WTC11 (cell line): ENCODE data around the gene MAPKAP1. TPM values are rescaled to one million over a fixed set of nuclear protein-coding genes. Genes with fewer than 3 reads are reported as not detected.

Experiments used
- ATF2 ChIP-seq: sonication (generic); formaldehyde crosslinking; IDR thresholded peaks from 2 replicates; pipeline ENCODE4 v1.8.1; 2022; ENCODE audit warnings: low read depth, missing genetic modification reagents, borderline replicate concordance
- CREB1 ChIP-seq: sonication (generic); formaldehyde crosslinking; IDR thresholded peaks from 2 replicates; pipeline ENCODE4 v1.8.0; 2023; ENCODE audit warnings: mild to moderate bottlenecking, missing genetic modification reagents
- E2F1 ChIP-seq: sonication (generic); formaldehyde crosslinking; IDR thresholded peaks from 2 replicates; pipeline ENCODE4 v1.8.0; 2022; ENCODE audit warnings: mild to moderate bottlenecking, missing genetic modification reagents
- ELF4 ChIP-seq: sonication (generic); formaldehyde crosslinking; IDR thresholded peaks from 2 replicates; pipeline ENCODE4 v1.8.1; 2022; ENCODE audit warnings: low read depth, mild to moderate bottlenecking, moderate library complexity, missing genetic modification reagents
- ERG ChIP-seq: fragments of 250-450 bp; sonication (Bioruptor Pico); IDR thresholded peaks from 2 replicates; pipeline ENCODE4 v1.8.0; 2021; ENCODE audit warnings: mild to moderate bottlenecking
- ESRRA ChIP-seq: sonication (generic); formaldehyde crosslinking; IDR thresholded peaks from 2 replicates; pipeline ENCODE4 v1.8.1; 2022; ENCODE audit warnings: mild to moderate bottlenecking, missing genetic modification reagents, borderline replicate concordance
- GABPB1 ChIP-seq: sonication (generic); formaldehyde crosslinking; IDR thresholded peaks from 2 replicates; pipeline ENCODE4 v1.8.1; 2023; ENCODE audit warnings: mild to moderate bottlenecking, missing genetic modification reagents
- GTF2I ChIP-seq: fragments of 250-450 bp; sonication (Bioruptor Pico); conservative IDR thresholded peaks from 2 replicates; pipeline ENCODE4 v1.4.0; 2021; ENCODE audit warnings: mild to moderate bottlenecking
- HMGA2 ChIP-seq: fragments of 250-450 bp; sonication (Bioruptor Pico); IDR thresholded peaks from 2 replicates; pipeline ENCODE4 v1.4.0; 2021; ENCODE audit warnings: mild to moderate bottlenecking, moderate library complexity
- HMGXB4 ChIP-seq: sonication (generic); formaldehyde crosslinking; IDR thresholded peaks from 2 replicates; pipeline ENCODE4 v1.8.1; 2023; ENCODE audit warnings: mild to moderate bottlenecking, moderate library complexity, missing genetic modification reagents
- IRF1 ChIP-seq: sonication (generic); formaldehyde crosslinking; IDR thresholded peaks from 2 replicates; pipeline ENCODE4 v1.8.0; 2023; ENCODE audit warnings: missing genetic modification reagents
- JUN ChIP-seq: sonication (generic); formaldehyde crosslinking; IDR thresholded peaks from 2 replicates; pipeline ENCODE4 v1.8.0; 2023; ENCODE audit warnings: mild to moderate bottlenecking, missing genetic modification reagents
- NFATC4 ChIP-seq: fragments of 250-450 bp; sonication (Bioruptor Pico); IDR thresholded peaks from 2 replicates; pipeline ENCODE4 v1.9.0; 2021; ENCODE audit warnings: mild to moderate bottlenecking
- NR2C2 ChIP-seq: sonication (generic); formaldehyde crosslinking; IDR thresholded peaks from 2 replicates; pipeline ENCODE4 v1.8.0; 2022; ENCODE audit warnings: mild to moderate bottlenecking, missing genetic modification reagents
- OVOL2 ChIP-seq: fragments of 250-450 bp; sonication (Bioruptor Pico); IDR thresholded peaks from 2 replicates; pipeline ENCODE4 v1.9.0; 2021; ENCODE audit warnings: mild to moderate bottlenecking, borderline replicate concordance
- PREB ChIP-seq: sonication (generic); formaldehyde crosslinking; IDR thresholded peaks from 2 replicates; pipeline ENCODE4 v1.8.1; 2022; ENCODE audit warnings: mild to moderate bottlenecking, missing genetic modification reagents, moderate library complexity, borderline replicate concordance
- PRRX2 ChIP-seq: fragments of 250-450 bp; sonication (Bioruptor Pico); IDR thresholded peaks from 2 replicates; pipeline ENCODE4 v1.8.0; 2021; ENCODE audit warnings: mild to moderate bottlenecking
- RELA ChIP-seq: sonication (generic); formaldehyde crosslinking; IDR thresholded peaks from 2 replicates; pipeline ENCODE4 v1.8.1; 2022; ENCODE audit warnings: missing genetic modification reagents, mild to moderate bottlenecking, borderline replicate concordance
- RORB ChIP-seq: fragments of 250-450 bp; sonication (Bioruptor Pico); IDR thresholded peaks from 2 replicates; pipeline ENCODE4 v1.9.0; 2021; ENCODE audit warnings: mild to moderate bottlenecking
- SP1 ChIP-seq: sonication (generic); formaldehyde crosslinking; conservative IDR thresholded peaks from 2 replicates; pipeline ENCODE4 v1.8.1; 2022; ENCODE audit warnings: missing genetic modification reagents
- STAT6 ChIP-seq: sonication (generic); formaldehyde crosslinking; conservative IDR thresholded peaks from 2 replicates; pipeline ENCODE4 v1.8.1; 2023; ENCODE audit warnings: mild to moderate bottlenecking, low read depth, missing genetic modification reagents, moderate library complexity
- TEAD4 ChIP-seq: sonication (generic); formaldehyde crosslinking; IDR thresholded peaks from 2 replicates; pipeline ENCODE4 v1.8.0; 2022; ENCODE audit warnings: mild to moderate bottlenecking, missing genetic modification reagents
- USF2 ChIP-seq: sonication (generic); formaldehyde crosslinking; IDR thresholded peaks from 2 replicates; pipeline ENCODE4 v1.8.1; 2023; ENCODE audit warnings: mild to moderate bottlenecking, missing genetic modification reagents, moderate library complexity
- ZBTB21 ChIP-seq: sonication (generic); formaldehyde crosslinking; IDR thresholded peaks from 2 replicates; pipeline ENCODE4 v1.8.1; 2023; ENCODE audit warnings: mild to moderate bottlenecking, missing genetic modification reagents, borderline replicate concordance
- ZNF219 ChIP-seq: sonication (generic); formaldehyde crosslinking; IDR thresholded peaks from 2 replicates; pipeline ENCODE4 v1.8.0; 2023; ENCODE audit warnings: missing genetic modification reagents, mild to moderate bottlenecking, borderline replicate concordance
- ZNF317 ChIP-seq: sonication (generic); formaldehyde crosslinking; IDR thresholded peaks from 2 replicates; pipeline ENCODE4 v1.8.1; 2023; ENCODE audit warnings: low read depth, mild to moderate bottlenecking, moderate library complexity, missing genetic modification reagents, borderline replicate concordance
- ZNF423 ChIP-seq: fragments of 250-450 bp; sonication (Bioruptor Pico); IDR thresholded peaks from 2 replicates; pipeline ENCODE4 v2.1.2; 2022; ENCODE audit warnings: mild to moderate bottlenecking, moderate library complexity
- total RNA-seq: library from RNA; stranded (reverse); gene quantifications from 3 replicates; pipeline ENCODE4 v1.2.3, GENCODE V29; 2021

The MAPKAP1 gene
- total RNA-seq, 1 experiment from 2014 or later: 111 TPM

- TF ChIP-seq CREB1 (CRISPR knock-in tag) (no peak), ZNF317 (CRISPR knock-in tag) (0 out of 2 replicates have a peak, but pooled peaks have one; percentile 8), GABPB1 (CRISPR knock-in tag) (peak; percentile 57), JUN (CRISPR knock-in tag) (no peak), USF2 (CRISPR knock-in tag) (no peak; the same call in 1 of the 2 replicates), PREB (CRISPR knock-in tag) (no peak), ESRRA (CRISPR knock-in tag) (peak; percentile 73; the same call in 1 of the 2 replicates), STAT6 (CRISPR knock-in tag) (no peak), HMGA2 (CRISPR knock-in tag) (no peak), SP1 (CRISPR knock-in tag) (peak; percentile 65; the same call in 1 of the 2 replicates), GTF2I (CRISPR knock-in tag) (peak; percentile 81), ZNF219 (no peak), ATF2 (no peak), ELF4 (CRISPR knock-in tag) (no peak), NR2C2 (CRISPR knock-in tag) (peak; percentile 96), OVOL2 (no peak), PRRX2 (CRISPR knock-in tag) (no peak), ERG (CRISPR knock-in tag) (no peak), TEAD4 (no peak), ZBTB21 (CRISPR knock-in tag) (0 out of 2 replicates have a peak, but pooled peaks have one; percentile 49), E2F1 (CRISPR knock-in tag) (no peak), NFATC4 (no peak), RORB (CRISPR knock-in tag) (no peak), IRF1 (CRISPR knock-in tag) (peak; percentile 51; the same call in 1 of the 2 replicates), ZNF423 (CRISPR knock-in tag) (no peak), HMGXB4 (CRISPR knock-in tag) (peak; percentile 82; the same call in 1 of the 2 replicates), RELA (CRISPR knock-in tag) (no peak)
Observed at GRCh38 chr9:125706651-125707471, at the start of gene MAPKAP1 (continued).
